SK-N-SH (cell line): ENCODE results near the gene NFKBIE. TPM values are rescaled to one million over a fixed set of nuclear protein-coding genes. Genes with fewer than 3 reads are reported as not detected.
A peak's percentile ranks its signal among the peaks of the same experiment; 100 is the strongest.

Experiments
- CTCF ChIA-PET: fragments of 300-600, 350-600 bp; formaldehyde crosslinking; extraction: SDS; loops from one replicate; lab custom pipeline; 2021; lab: Yijun Ruan, JAX
- POLR2A ChIA-PET: fragments of 350-600 bp; sonication (Branson Sonifier 250); formaldehyde crosslinking; extraction: SDS; loops from one replicate; lab custom pipeline; 2020; ENCODE audit warnings: antibody characterized with exemption, inconsistent platforms; lab: Yijun Ruan, JAX
- DNase-seq: peaks from one replicate; pipeline ENCODE4 v3.0.0; 2012
- H2AFZ ChIP-seq: fragments of 200-600 bp; sonication (generic); 2 replicates; pipeline ENCODE4 v1.8.1; 2016; ENCODE audit warnings: antibody characterized with exemption, mild to moderate bottlenecking, low read depth
- H3F3A ChIP-seq: fragments of 200-600 bp; sonication (generic); replicated peaks from 2 replicates; pipeline ENCODE3; 2016; ENCODE audit warnings: antibody characterized with exemption, mild to moderate bottlenecking; ENCODE audit not compliant: insufficient read depth
- H3K27ac ChIP-seq, 2 experiments: fragments of 200-500 bp in 1 of 2; fragments of 200-600 bp in 1 of 2; sonication (Bioruptor generic) in 1 of 2; sonication (generic), shearing (Covaris generic) in 1 of 2; 2 replicates each; pipeline versions ENCODE4 v1.5.1 to v1.6.1; 2014 to 2016; ENCODE audit warnings: low read depth in 2 of 2, inconsistent platforms in 1 of 2, low read length in 1 of 2, mild to moderate bottlenecking in 1 of 2, mixed read lengths in 1 of 2
- H3K27me3 ChIP-seq: fragments of 200-600 bp; sonication (generic), shearing (Covaris generic); 2 replicates; pipeline ENCODE4 v1.6.1; 2016; ENCODE audit warnings: mixed run types; ENCODE audit not compliant: insufficient read depth
- H3K36me3 ChIP-seq, 2 experiments: fragments of 200-500 bp in 1 of 2; fragments of 200-600 bp in 1 of 2; sonication (Bioruptor generic) in 1 of 2; sonication (generic) in 1 of 2; replicated peaks in 1 of 2; 2 replicates each; pipeline versions ENCODE3 to v1.5.1; 2014 to 2016; ENCODE audit warnings: low read length in 1 of 2, mild to moderate bottlenecking in 1 of 2; ENCODE audit not compliant: insufficient read depth in 2 of 2, control insufficient read depth in 1 of 2
- H3K4me1 ChIP-seq, 2 experiments: fragments of 200-500 bp in 1 of 2; fragments of 200-600 bp in 1 of 2; sonication (Bioruptor generic) in 1 of 2; sonication (generic), shearing (Covaris generic) in 1 of 2; 2 replicates each; pipeline versions ENCODE4 v1.5.1 to v1.6.1; 2014 to 2016; ENCODE audit warnings: low read depth in 1 of 2, low read length in 1 of 2, mixed run types in 1 of 2; ENCODE audit not compliant: insufficient read depth in 2 of 2, control insufficient read depth in 1 of 2
- H3K4me2 ChIP-seq: fragments of 200-600 bp; sonication (generic), shearing (Covaris generic); 2 replicates; pipeline ENCODE4 v1.6.1; 2017; ENCODE audit warnings: mixed run types
- H3K4me3 ChIP-seq, 2 experiments: fragments of 200-500 bp in 1 of 2; fragments of 200-600 bp in 1 of 2; sonication (Bioruptor generic) in 1 of 2; sonication (generic), shearing (Covaris generic) in 1 of 2; 2 replicates each; pipeline versions ENCODE4 v1.5.1 to v1.8.1; 2014 to 2016; ENCODE audit warnings: low read depth in 2 of 2, inconsistent platforms in 1 of 2, low read length in 1 of 2, mild to moderate bottlenecking in 1 of 2, mixed read lengths in 1 of 2, moderate library complexity in 1 of 2
- H3K79me2 ChIP-seq: fragments of 200-600 bp; sonication (generic); 2 replicates; pipeline ENCODE4 v1.8.1; 2017; ENCODE audit warnings: mild to moderate bottlenecking; ENCODE audit not compliant: insufficient read depth
- H3K9ac ChIP-seq: fragments of 200-600 bp; sonication (generic); 2 replicates; pipeline ENCODE4 v1.6.1; 2017; ENCODE audit warnings: mixed run types
- H3K9me2 ChIP-seq: fragments of 200-600 bp; sonication (generic); 2 replicates; pipeline ENCODE4 v1.6.1; 2017; ENCODE audit warnings: mixed run types
- H3K9me3 ChIP-seq: fragments of 200-600 bp; sonication (generic); 2 replicates; pipeline ENCODE4 v1.6.1; 2017; ENCODE audit warnings: mixed run types, mild to moderate bottlenecking, moderate library complexity
- H4K20me1 ChIP-seq: fragments of 200-600 bp; sonication (generic); 2 replicates; pipeline ENCODE4 v1.6.1; 2017; ENCODE audit warnings: mild to moderate bottlenecking, mixed run types; ENCODE audit not compliant: insufficient read depth
- FOSL2 ChIP-seq: IDR thresholded peaks from 2 replicates; pipeline ENCODE4 v1.4.0; 2012; ENCODE audit warnings: low read depth, mild to moderate bottlenecking, moderate library complexity, borderline replicate concordance
- JUND ChIP-seq: IDR thresholded peaks from 2 replicates; pipeline ENCODE4 v1.4.0; 2012
- POLR2AphosphoS5 ChIP-seq: IDR thresholded peaks from 2 replicates; pipeline ENCODE4 v1.6.1; 2012; ENCODE audit warnings: low read depth, low read length
- WGBS: methylation state at CpG from one replicate; pipeline ENCODE4 v1.1.6; 2017; ENCODE audit warnings: low lambda C conversion rate; 5-methylcytosine and 5-hydroxymethylcytosine counted together
- polyA plus RNA-seq, 3 experiments: library from polyadenylated mRNA; depleted of rRNA; stranded (reverse); fragments of >200 nt; gene quantifications; 2 replicates each; pipeline ENCODE4 v1.2.3, GENCODE V29; 2012
- TF ChIP-seq, protein P1 (sequence below): fragments of 200-600 bp; sonication (generic); IDR thresholded peaks from 2 replicates; pipeline ENCODE4 v1.6.1; 2017; ENCODE audit warnings: antibody characterized with exemption, mild to moderate bottlenecking, moderate library complexity

NFKBIE gene
- polyA plus RNA-seq, 1 of the 3 experiments (the other 2 are of a cell fraction), result 5.8 TPM

DNA sequence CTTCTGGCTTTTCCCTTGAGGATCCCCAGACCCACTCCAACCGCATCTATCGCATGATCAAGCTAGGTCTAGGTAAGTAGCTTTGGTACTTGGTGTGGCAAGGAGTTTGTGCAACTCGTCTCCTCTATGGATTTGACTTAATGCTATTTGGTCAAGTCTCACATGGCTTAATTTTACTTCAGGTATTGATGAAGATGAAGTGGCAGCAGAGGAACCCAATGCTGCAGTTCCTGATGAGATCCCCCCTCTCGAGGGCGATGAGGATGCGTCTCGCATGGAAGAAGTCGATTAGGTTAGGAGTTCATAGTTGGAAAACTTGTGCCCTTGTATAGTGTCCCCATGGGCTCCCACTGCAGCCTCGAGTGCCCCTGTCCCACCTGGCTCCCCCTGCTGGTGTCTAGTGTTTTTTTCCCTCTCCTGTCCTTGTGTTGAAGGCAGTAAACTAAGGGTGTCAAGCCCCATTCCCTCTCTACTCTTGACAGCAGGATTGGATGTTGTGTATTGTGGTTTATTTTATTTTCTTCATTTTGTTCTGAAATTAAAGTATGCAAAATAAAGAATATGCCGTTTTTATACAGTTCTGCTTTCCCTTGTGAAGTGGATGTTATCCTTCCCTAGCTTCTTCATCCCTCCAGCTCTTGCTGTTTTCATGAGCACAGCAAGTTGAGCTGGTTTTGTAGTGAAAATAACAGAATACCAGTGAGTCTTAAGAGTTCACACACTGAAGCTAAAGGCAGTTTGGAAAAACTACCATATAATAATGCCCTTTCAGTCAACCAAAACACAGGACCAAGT is 11.8 kb downstream of the NFKBIE start:
- Histone ChIP-seq H3K79me2 (peaks cover 80% of the 10 kb centered on the region), H3K27me3 (no peaks in the 10 kb centered on the region), H4K20me1 (peaks cover 82% of the 10 kb centered on the region), H3K27ac (no peak overlapping the region; a peak in 1 of 4 replicates), H3K9me3 (no peaks in the 10 kb centered on the region), H3K9me2 (no peaks in the 10 kb centered on the region), H3K4me2 (no peak overlapping the region), H3K4me1 (peaks cover 13 to 52% of the 10 kb centered on the region in 2 experiments; a peak in 3 of 4 replicates), H3K4me3 (no peak overlapping the region; a peak in 1 of 4 replicates), H3K9ac (no peak overlapping the region), H3F3A (peaks cover 72% of the 10 kb centered on the region), H3K36me3 (peaks cover 62 to 69% of the 10 kb centered on the region in 2 experiments), H2AFZ (no peak overlapping the region)
- ChIA-PET POLR2A (interaction anchor here (0.9 to 3.8 kb wide), 2 partner anchors 7 to 14 kb away, joined by 4 to 98 read pairs; partner anchors contain the start of gene HSP90AB1), CTCF (interaction anchor here (1.1 to 7.1 kb wide), 8 partner anchors 8 to 142 kb away, joined by 4 to 90 read pairs (median 29); partner anchors contain the start of genes HSP90AB1, NFKBIE and SPATS1)
- 48% methylated on average over 8 of the region's 10 CpGs for WGBS
- no peak for DNase-seq
- TF ChIP-seq, protein P1, sequence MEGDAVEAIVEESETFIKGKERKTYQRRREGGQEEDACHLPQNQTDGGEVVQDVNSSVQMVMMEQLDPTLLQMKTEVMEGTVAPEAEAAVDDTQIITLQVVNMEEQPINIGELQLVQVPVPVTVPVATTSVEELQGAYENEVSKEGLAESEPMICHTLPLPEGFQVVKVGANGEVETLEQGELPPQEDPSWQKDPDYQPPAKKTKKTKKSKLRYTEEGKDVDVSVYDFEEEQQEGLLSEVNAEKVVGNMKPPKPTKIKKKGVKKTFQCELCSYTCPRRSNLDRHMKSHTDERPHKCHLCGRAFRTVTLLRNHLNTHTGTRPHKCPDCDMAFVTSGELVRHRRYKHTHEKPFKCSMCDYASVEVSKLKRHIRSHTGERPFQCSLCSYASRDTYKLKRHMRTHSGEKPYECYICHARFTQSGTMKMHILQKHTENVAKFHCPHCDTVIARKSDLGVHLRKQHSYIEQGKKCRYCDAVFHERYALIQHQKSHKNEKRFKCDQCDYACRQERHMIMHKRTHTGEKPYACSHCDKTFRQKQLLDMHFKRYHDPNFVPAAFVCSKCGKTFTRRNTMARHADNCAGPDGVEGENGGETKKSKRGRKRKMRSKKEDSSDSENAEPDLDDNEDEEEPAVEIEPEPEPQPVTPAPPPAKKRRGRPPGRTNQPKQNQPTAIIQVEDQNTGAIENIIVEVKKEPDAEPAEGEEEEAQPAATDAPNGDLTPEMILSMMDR, result peak; percentile 65
- TF ChIP-seq FOSL2 (no peak), POLR2AphosphoS5 (peak; percentile 10)

GRCh38 chr6:44251576-44252524 is 13.5 kb downstream of the NFKBIE start:
- H3K4me3 ChIP-seq, result no peak overlapping the region
- peaks cover 63 to 76% of the 10 kb centered on the region in 2 experiments for H3K36me3 ChIP-seq
- peaks cover 13 to 45% of the 10 kb centered on the region in 2 experiments; a peak in 3 of 4 replicates for H3K4me1 ChIP-seq
- H3K79me2 ChIP-seq, result peaks cover 93% of the 10 kb centered on the region
- no peak for DNase-seq
- H3K27me3 ChIP-seq, result no peaks in the 10 kb centered on the region
- TF ChIP-seq JUND (no peak), POLR2AphosphoS5 (0 out of 2 replicates have a peak, but pooled peaks have one; percentile 5)
- 90% methylated on average over 14 of the region's 14 CpGs for WGBS
- no peak overlapping the region for H3K4me2 ChIP-seq
- H3K9ac ChIP-seq, result no peak overlapping the region
- peaks cover 97% of the 10 kb centered on the region for H4K20me1 ChIP-seq
- no peak overlapping the region for H2AFZ ChIP-seq
- H3F3A ChIP-seq, result peaks cover 78% of the 10 kb centered on the region
- no peaks in the 10 kb centered on the region for H3K9me3 ChIP-seq
- H3K9me2 ChIP-seq, result no peaks in the 10 kb centered on the region
- ChIA-PET CTCF (interaction anchor here (0.7 to 7.1 kb wide), 8 partner anchors 7 to 155 kb away, joined by 3 to 90 read pairs (median 4); partner anchors contain the start of genes HSP90AB1, NFKBIE and SLC29A1), POLR2A (no interaction called here)
- H3K27ac ChIP-seq, result peak overlapping the region in 1 of 2 experiments; percentile 13; a peak in 1 of 4 replicates
